Suppressor macrophage treated with lipopolysaccharide for 4 hours (primary cell): ENCODE data around the gene SEMA3G.

Experiments used
- DNase-seq: peaks from one replicate; pipeline ENCODE4 v3.0.0-alpha.2; 2020

Gene SEMA3G

DNA sequence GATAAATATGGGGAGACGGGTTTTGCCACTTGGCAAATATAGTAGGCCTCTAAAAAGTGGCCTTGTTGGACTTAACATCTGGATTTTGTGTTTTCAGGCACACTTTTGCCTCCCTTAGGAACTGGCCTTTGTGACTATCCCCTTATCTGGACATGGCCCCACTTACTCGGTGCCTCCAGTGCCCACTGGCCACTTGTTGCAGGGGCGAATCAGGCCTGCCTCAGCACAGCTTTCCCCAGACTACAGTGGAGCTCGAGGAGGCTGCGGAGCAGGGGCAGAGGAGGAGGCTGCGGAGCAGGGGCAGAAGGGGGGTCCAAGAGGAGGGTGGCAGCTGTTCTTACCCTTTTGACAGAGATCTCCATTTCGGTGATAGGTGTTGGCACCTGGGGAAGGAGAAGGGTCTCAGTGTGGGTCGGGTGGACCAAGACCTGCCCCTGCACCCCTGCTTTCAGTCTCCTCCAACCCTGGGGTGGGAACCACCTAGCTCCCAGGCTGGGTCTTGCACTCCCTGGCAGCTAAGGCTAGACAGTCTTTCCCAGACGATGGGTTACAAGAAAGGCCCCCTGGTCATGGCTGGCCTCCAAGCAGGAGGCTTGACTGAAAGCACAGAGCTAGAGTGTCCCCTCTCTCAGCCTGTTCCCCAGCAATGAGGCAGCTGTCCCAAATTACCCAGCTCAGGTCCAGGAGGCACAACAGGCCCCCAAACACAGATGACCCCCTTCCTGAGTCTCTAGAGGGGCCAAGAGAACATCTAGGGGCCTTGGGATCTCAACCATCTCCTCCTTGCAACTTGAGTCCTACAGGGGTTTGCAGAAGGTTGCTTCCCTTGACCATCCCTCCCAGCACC is 6.1 kb downstream of the SEMA3G start:
- DNase-seq, result no peak

DNA sequence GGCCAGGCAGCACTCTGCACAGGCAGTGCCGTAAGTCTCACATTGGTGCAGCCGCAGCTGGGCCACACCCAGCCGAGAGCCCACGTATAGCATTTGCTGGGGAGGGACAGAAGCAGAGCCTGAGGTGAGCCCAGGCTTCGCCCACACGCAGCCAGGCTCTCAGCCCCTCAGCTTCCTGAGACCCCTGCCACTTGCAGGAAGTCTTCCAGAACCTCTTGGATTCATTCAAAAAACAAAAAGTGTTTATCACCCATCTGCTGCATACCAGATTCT is 6.9 kb downstream of the SEMA3G start:
- DNase-seq, result no peak

DNA sequence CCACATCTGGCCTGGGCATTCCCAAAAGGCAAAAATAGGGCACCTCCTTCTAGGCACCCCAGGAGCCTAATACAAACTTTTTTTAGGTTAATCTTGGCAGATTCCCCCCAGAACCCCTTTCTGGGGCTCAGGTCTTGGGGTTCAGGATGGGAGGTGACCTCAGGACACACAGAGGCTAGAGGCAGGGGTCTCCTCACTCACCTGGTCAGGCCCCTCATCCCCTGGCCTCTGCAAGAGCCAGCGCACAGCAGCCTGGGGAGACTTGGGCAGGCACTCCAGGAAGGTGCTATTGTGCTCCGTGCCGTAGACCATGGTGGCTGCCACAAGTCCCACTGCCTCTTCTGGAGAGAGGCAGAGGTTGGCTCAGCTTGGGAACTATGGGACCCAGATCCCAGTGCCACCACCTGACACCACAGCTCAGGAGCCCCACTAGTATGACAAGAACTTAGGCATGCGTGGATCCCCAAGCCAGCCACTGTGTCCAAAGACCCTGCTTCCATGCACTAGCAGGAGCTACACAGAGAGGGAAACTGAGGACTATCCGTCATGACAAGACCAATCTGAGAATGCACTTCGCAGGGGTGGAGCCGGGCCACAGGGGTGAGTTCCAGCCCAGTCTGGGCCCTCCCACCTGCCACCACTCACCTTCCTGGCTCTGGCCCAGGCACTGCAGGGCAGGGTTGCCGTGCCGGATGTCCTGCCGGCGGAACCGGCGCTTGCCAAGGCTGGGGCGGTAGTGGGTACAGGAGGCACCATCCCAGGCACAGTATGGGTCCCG is 7.4 kb downstream of the SEMA3G start:
- DNase-seq, result no peak

DNA sequence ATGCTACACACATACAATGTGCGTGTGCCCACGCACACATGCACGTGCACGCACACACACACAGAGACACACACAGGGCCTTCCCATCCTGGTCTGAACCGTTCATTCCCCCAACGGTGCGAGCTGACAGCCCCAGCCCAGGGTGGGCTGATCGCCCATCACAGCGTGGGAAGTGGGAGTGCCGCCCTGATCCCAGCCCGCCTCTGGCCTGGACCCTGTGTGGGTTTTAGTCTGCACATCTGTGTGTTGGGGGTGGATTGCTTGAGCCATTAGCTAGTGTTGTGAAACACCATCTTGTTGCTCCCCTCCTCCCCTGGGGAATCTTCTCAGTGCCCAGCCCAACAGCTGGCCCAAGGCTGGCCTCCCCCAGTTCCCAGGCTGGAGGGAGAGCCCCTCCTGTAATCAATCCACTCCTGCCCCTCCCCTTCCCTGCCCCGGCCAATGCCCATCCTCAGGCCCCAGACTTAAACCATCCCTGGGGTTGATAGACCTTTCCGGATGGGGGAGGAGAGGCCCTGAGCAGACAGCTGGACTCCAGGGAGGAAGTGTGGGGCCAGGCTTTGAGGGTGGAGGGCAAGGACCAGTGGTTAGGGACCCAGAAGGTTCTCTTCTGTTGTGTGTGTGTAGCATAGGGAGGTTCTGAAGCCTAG is 8.3 kb downstream of the SEMA3G start:
- DNase-seq, result peak; percentile 23

DNA sequence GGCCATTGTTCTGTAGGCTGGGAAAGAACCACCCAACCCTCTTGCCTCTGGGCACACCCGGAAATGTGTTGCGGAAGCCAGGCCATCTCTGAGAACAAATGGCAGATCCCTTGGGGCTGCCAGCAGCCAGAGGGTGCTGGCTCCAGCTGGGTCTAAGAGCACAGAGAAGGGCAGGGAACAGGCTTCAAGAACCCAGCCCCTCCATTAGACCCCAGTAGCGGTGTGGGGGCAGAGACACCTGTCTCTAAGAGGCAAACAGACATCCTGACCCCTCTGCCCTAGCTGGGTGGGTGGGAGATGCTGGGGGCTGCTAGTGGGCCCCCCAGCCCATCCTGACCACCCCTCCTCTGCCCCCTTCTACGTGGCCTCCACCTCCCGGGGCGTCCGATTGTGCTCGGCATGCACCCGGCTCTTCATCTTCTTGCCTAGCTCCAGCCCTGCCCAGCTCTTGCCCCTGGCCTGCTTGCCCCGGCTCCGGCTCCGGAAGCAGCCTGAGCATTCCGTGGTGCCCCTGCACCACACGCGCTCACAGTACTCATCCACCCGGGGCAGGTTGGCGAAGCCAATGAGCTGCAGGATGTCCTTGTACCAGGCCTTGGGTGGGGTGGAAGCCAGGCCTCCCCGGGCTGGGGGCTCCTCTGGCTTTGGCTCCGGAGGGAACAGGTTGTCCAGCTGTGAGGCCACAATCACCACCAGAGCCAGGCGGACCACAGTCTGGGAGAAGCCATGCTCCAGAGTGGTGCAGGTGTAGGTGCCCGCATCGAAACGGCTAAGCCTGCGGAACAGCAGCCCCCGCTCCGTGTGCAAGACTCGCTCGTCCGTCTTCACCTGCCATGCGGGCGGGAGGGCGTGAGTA is 9.4 kb downstream of the SEMA3G start:
- no peak for DNase-seq

DNA sequence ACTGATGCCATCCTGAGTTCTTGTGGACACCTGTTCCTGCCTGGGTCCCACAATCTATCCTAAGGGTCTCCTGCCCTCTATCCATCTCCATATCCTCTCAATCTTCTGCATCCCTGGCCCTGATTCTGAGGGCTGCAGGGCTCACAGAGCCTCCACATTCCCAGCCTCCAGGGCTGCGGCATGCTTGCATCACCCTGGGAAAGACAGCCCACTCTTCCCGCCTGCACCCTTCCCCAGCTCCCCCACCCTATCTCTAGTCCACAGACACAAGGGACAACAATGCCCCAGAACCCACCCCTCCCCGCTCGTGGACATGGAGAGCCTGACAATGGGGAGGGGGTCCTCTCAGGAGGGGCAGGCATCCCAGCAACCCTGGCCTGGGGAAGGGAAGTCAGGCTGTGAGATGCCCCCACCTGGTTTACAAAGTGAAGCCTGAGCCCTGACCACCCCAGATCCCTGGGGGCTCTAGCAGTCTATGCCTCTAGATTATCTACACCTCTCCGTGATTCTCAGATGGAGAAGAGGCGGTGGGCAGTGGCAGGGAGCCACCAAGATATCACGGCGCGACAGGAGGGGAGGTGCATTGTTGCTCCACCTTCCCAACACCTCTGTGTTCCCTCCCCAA is 10.3 kb downstream of the SEMA3G start:
- no peak for DNase-seq

DNA sequence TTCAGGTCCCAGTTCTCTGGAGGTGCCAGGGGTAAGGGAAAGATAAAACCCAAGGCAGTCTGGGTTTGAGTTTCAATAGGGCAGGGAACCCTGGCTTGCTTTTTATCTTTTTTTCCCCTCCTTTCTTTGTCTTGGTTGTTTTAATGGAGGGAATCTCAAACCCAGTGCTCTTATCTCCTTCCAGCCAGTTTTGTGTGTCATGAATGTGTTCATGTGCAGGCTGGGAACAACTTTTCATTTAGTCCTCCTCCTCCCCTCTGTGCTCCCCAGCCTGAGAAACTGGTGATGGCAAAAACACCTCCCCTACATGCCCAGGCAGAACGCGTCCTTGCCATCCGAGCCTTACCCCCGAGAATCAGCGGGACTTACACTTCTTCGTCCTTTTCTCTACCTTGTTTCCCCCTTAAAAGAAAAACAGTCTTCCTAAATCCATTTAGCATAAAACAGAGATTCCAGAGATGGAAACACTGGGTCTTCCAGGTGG is 10.9 kb downstream of the SEMA3G start:
- no peak for DNase-seq

DNA sequence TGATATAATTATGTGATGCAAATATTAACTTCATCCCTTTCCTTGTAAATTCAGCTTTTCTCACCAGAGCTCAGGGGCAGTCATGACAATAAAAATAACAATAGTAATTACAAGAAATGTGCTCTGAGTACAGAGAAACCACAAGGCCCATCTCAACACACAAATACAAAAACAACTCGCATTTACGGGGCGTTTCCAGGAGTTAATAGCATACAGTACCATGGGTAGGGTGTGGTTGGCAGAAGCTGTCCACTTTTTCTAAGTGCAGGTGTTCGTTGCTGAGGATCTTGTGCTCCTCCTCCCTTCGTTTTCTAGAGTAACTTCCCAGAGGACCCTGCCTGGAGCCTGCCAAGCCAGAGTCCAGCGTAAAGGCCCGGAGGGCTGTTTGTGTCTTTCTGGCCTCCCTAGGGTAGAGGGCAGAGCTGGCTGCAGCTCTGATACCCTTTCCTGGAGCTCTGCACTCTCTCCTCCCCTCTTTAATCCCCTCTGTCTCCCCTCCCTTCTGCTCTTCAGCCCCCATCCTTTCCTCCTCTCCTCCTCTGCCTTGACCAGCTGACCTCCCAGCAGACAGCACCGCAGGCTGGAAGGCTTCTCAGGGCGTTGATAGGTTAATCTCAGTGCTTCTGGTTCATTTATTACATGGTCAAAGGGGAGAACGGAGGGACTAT is 11.4 kb downstream of the SEMA3G start:
- no peak for DNase-seq

DNA sequence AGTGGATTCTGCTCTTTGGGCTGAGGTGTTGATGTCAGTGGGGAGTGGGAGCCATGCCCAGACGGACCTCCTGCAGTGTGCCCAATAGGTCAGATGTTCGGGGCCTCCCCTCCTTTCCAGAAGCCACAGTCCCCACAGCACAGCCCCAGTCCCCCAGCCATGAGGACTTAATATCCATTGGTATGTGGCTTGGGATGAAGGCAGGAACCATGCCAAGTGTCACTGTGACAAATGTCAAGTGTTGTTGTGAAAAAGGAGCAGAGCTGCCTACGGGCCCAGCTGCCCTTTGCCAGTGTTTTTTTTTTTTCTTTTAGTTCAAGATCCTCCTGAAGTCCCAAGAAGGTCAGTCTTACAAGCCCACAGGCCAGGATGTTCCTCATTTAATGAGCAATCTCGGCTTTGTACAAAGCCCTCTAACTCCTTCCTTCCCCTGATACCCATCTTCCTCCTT is 12.2 kb downstream of the SEMA3G start:
- peak; percentile 63 for DNase-seq

DNA sequence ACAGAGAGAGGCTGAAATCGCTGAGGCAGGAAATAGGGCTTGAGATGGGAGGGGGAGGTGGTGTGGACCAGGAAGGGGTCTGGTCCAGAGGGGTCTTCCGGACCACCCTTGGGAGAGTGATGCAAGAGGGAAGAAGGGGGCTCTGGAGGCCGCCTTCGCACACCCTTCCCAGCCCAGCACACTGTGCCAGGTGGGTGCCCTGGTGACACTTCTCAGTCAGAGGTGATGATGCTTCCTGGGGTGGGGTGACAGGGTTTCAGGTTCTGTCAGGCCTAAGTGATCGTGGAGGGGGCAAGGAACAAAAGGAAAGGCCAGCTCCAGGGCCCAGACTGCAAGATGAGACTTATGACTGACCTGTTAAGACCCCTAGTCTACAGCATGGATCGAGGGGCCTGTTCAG is 12.7 kb downstream of the SEMA3G start:
- DNase-seq, result no peak

DNA sequence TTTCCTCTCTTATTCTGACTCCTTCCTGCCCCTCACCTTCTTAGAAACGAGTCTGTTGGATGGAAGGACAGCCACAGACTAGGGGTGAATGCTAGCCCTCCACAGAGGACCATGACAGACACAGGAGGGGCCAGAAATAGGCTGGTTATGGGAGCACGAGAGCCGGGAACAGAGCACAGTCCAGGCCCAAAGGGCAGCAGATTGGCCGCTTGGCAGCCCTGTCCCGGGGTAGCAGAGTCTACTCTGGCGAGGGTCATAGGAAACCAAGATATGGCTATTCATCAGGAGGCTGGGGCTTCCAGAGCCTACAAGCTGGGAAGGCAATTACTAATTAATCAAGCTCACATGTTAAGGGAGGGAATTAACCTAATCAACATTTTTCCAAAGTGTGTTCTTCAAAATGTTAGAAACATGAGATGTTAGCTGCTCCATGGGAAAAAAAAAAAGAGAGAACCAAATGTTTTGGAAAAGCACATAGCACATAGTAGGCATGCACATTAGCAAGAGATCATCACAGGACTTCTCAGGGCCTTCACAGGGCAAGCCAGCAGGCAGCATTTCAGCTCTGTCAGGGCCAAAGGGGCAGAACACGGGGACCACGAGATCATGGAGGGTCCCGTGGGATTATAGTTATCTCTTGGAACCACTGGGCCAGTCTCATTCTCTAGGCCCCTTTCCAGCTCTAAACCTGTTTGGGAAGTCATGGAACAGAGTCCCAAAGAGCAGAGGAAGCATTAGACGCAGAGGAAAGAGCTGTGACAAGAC is 13.3 kb downstream of the SEMA3G start:
- no peak for DNase-seq

DNA sequence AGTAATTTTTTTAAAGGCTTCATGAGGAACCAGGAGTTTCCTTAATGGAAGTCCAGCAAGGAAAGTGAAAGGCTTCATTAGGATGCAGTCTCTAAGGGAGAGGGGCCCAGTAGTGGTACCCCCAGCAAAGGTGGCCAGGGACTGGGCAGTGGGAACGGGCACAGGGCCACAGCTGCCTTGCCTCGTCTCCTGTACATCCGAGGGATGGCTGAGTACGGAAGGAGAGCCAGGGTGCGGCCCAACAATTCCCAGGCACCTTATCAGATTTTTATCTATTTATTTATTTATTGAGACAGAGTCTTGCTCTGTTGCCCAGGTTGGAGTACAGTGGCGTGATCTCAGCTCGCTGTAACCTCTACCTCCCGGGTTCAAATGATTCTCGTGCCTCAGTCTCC is 14.5 kb downstream of the SEMA3G start:
- no peak for DNase-seq

DNA sequence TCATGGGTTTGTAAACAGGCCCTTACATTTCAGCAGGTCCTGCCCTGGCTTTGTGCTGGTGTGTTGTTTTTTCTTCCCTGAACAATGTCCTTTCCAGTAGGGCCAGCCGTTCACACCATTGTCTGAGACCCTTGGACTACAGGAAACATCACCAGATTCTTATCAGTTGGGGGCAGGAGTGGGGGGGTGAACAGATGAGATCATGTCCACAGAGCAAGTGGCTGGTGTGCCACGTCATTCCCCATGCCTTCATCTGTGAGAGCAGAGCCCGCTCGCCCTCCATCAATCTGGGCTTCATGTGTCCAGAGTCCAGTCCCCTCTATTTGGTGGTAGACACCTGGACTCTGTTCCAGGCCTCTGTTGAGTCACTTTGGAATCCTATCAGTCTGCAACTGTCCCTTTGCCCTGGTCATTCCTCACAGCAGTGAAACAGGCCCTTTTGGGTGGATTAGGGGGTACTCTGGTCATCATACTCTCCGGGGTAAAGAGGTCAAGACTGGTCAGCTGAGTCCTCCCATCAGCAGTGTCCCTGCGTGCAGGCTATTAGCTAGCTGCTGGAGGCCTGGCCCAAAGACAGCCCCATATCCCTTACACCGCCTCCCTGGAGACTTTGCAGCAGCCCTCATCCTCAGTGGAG is 15.0 kb downstream of the SEMA3G start:
- no peak for DNase-seq

DNA sequence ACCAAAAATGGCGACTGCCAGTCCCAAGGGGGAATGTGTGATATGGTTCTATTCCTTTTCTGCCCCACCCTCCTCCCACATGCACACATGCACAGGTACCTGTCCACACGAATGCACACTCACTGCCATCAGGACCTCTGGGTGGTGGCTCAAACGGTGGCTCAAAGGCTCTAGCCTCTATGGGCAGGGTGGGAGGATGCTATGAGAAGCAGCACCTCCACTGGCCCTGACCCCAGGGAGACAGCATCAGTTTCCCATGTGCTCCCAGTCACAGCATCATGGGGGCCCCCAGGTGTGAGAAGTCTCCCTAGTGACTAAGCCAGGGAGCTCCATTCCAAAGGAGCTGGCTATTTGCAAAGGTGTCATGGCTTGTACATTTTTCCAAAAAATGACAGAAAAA is 15.9 kb downstream of the SEMA3G start:
- no peak for DNase-seq

DNA sequence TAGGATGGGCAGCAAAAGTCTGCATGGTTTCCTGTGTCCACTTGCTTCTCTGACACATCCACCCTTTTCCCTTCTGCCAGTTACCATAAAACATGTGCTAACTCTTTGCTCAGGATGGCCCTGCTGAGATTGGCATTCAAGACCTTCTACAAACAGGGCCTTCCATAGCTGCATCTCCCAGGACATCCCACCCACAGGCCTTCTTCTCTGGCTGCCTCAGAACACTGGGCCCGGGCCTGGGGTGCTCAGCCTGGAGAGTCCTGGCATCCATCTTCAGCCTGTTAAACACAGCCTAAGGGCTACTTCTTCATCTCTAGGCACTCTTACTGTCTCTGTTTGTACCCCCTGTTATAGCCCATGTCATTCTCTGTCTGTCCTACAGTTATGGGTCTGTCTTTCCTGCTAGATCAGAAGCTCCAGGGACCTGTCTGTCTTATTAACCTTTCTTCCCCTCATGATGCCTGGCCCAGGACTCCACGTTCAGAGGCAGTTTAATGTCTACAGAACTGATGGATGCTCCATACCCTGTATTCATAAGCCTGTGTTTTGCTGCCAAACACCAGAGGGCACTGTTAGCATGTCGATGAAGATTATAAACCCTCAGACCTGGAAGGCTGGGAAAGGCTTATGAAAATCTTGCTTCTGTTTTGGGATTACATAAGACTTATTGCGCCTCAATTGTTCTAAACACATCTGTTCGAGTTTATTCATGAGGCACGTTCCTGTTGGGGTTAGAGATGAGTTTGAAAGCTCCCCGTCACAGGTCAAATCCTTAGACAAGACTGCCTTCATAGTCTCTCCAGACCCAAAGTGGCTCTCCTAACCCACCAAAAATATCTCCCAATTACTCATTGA is 16.5 kb downstream of the SEMA3G start:
- DNase-seq, result peak; percentile 76

DNA sequence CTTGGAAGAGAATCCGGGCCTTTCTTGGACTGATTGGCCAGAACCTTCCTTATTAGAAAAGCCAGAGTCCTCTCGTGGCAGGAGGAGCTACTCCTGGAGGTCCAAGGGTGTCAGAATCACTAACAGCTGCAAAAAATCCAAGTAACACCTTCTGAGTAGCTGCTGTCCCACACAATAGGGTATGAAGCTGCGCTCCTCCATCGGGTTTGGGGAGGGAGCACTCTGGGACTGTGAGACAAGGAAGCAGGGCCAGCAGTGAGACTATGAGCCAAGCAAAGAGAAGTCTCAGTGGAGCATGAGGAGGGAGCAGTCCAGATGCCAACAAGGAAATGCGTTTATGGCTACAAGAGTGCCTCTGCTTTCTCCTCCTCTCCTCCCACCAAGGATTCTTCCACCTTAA is 21.7 kb downstream of the SEMA3G start:
- no peak for DNase-seq

DNA sequence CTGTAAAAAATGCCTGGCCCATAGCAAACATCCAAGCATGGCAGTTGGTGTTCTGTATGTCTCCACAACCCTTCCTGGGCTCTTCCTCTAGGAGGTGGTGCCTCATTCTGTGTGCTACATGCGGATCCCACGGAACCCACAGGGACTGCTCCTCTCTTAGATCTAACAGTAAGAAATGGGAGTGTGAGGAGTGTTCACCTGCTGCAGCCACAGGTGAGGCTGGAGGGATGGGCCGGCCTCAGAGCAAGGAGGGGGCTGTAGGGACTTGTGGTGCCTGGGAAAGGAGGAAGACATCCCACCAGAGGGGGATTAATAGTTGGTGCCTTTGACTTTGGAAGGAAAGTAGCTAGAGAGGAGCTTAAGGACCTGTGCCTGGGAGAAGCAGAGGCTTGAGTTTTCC is 22.2 kb downstream of the SEMA3G start:
- DNase-seq, result no peak

DNA sequence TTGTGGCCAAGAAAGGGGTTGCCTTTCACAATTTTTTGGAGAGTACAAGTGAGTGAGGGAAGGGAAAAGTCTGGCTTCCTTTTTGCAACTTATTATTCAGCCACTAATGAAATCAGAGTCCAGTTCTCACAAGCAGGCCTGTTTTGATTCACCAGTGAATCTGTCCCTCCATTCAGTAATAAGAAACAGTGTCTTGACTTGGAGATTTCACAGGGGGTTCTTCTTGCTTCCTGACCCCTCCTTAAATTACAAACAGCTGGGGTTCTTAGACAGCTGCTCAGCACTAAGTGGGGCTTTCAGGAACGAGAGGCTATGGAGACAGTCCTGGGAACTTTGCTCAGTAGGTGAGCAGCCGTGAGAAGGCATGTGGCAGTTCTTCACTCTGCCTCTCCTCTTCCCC is 24.5 kb downstream of the SEMA3G start:
- no peak for DNase-seq

DNA sequence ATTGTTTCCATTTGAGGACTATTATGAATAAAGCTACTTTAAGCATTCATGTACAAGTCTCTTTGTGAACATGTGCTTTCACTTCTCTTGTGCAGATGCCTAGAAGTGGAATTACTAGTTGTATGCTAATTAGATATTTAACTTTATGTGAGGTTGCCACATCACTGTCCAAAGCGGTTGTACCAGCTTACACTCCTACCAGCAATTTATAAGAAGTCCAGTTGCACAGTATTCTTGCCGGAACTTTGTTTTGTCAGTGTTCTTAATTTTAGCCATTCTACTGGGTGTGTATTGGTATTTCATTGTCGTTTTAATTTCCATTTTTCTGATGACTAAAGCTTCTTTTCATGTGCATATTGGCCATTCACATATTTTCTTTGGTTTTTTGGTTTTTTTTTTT is 29.1 kb downstream of the SEMA3G start:
- no peak for DNase-seq

DNA sequence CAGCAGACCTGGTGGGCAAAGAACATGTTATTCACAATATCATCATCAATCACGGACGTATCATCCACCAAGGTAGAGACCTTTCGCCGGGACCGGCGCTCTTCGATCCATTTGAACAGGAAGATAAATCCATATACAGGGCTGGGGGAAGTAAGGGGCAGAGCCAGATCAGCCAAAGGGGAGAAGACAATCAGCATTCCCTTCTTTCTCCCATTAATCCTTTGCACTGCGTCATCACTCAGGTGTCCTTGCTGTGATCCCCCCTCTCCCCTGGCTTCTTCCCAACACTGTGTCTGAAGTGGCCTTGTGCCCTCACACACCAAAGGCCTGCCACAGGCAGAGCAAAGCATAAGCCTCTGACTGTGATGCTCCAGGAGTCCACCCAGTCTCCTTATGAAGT is 36.4 kb downstream of the SEMA3G start:
- no peak for DNase-seq
